ENCODE results near the gene FOXJ3. TPM values are rescaled to one million over a fixed set of nuclear protein-coding genes. Genes with fewer than 3 reads are reported as not detected.

Gene FOXJ3
- total and polyA plus RNA-seq, 2 of the 4 experiments (the other 2 are of a cell fraction), result 16.7 to 30.5 TPM

DNA sequence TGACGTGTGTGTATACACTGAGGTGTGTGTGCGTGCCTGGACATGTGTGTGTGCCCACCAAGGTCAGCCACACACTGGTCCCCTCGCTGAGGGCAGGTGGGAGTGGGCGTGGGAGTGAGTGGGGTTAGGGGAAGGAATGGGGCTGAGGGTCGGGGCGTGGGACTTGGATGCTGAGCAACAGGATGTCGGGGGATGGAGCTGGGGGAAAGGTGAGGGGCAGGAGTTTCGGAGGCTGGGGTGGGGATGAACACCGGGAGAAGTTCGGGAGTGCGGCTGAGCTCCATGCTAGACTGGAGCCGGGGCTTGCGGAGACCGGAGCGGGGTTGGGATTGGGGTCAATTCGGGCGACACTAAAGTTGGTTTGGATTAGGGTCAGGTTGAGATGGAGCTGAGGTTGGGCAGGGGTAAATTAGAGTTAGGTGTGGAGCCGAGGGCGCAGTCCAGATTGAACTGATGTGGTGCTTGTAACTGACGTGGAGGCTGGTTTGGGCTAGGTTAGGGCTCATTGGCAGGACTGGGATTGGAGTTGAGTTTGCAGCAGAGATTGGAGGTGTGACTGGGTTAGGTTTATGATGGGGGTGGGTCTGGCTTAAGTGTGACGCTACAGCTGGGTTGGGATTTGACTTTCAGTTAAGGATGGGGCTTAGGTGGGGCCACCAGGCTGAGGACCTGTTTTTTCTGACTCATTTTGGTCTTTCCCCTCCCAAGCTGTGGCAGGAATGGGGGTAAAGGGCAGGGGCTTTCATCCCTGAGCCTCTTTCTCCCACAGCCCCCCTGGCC lies 167.2 kb downstream of the FOXJ3 start (continued):
- no peak for TF ChIP-seq FOS (IDR thresholded peaks at IDR 0.05; ENCODE audit: low read depth, low read length)

DNA sequence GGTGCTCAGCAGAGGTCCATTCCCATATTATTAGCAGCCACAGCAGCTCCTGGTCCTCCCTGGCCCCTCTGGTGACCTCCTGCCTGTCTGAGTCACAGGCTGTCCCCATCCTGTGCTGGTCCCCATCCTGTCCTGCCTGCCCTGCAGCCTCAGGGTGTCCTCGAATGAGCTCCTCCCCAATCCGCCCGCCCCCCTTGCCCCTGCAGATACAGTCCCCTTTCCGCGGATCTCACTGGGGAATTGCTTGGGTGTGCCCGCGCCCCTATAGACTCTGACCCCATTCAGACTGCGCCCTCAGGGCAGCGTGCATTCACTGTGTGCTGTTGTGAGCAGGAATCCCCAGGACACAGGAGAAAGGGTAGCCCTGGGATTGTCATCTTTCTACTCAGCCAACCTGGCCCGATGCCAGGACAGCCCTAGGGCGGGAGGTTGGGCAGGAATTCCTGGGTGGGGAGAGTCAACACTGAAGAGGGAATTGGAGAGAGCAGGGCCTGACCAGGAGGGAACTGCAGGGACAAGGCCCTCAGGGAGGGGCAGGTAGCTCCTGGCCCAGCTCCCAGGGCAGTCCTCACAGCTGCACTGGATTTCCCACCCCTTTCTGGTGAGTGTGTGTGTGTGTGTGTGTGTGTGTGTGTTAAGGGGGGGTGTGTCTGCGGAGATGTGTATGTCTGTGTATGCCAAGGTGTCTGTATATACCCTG lies 169.4 kb downstream of the FOXJ3 start:
- no peak for TF ChIP-seq MAZ (IDR thresholded peaks at IDR 0.05; ENCODE audit: borderline replicate concordance, low read depth, low read length)
- TF ChIP-seq, protein P1, sequence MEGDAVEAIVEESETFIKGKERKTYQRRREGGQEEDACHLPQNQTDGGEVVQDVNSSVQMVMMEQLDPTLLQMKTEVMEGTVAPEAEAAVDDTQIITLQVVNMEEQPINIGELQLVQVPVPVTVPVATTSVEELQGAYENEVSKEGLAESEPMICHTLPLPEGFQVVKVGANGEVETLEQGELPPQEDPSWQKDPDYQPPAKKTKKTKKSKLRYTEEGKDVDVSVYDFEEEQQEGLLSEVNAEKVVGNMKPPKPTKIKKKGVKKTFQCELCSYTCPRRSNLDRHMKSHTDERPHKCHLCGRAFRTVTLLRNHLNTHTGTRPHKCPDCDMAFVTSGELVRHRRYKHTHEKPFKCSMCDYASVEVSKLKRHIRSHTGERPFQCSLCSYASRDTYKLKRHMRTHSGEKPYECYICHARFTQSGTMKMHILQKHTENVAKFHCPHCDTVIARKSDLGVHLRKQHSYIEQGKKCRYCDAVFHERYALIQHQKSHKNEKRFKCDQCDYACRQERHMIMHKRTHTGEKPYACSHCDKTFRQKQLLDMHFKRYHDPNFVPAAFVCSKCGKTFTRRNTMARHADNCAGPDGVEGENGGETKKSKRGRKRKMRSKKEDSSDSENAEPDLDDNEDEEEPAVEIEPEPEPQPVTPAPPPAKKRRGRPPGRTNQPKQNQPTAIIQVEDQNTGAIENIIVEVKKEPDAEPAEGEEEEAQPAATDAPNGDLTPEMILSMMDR (conservative IDR thresholded peaks at IDR 0.05; ENCODE audit: low read depth, low read length), result no peak
- no peak for TF ChIP-seq NFE2L2 (IDR thresholded peaks at IDR 0.05; ENCODE audit: low read depth, low read length)
- TF ChIP-seq CEBPB (IDR thresholded peaks at IDR 0.05; ENCODE audit: low read depth, low read length), result no peak
- TF ChIP-seq RAD21 (IDR thresholded peaks at IDR 0.05; ENCODE audit: low read length), result no peak
- in situ Hi-C loops (cut with MboI; ENCODE audit: low sequenced_read_pairs), result no loop called here
- H3K9ac ChIP-seq (ENCODE audit: low read depth, low read length), result no peak overlapping the region
- H2AK9ac ChIP-seq (replicated peaks; ENCODE audit: low read depth, low read length, poor library complexity), result no peak overlapping the region
- no peak overlapping the region for H3K18ac ChIP-seq (ENCODE audit: low read depth, low read length)
- H2BK120ac ChIP-seq (ENCODE audit: low read depth, low read length), result no peak overlapping the region
- no peak overlapping the region for H2AK5ac ChIP-seq (ENCODE audit: low read depth, low read length)
- H2BK15ac ChIP-seq (ENCODE audit: low read depth, low read length), result no peak overlapping the region
- no peak overlapping the region for H2AFZ ChIP-seq (replicated peaks; ENCODE audit: low read length, poor library complexity)
- no peak overlapping the region for H3K4me3 ChIP-seq (ENCODE audit: insufficient read depth, low read depth, low read length)
- no peak overlapping the region for H3K4ac ChIP-seq (ENCODE audit: low read depth, low read length)
- H3K4me1 ChIP-seq (ENCODE audit: control insufficient read depth, insufficient read depth, low read length), result peaks cover 3% of the 10 kb centered on the region; the same call in 1 of the 2 replicates
- peaks cover 3% of the 10 kb centered on the region; the same call in 1 of the 2 replicates for H3K27me3 ChIP-seq (ENCODE audit: control insufficient read depth, insufficient read depth, low read length)
- dilution Hi-C loops (cut with HindIII; ENCODE audit: low sequenced_read_pairs, unreplicated experiment), result no loop called here
- H2BK5ac ChIP-seq (ENCODE audit: low read depth, low read length, poor library complexity, severe bottlenecking), result no peak overlapping the region
- no peak overlapping the region for H3K23ac ChIP-seq (ENCODE audit: low read depth, low read length)
- peak; percentile 31 for DNase-seq
- CTCF ChIA-PET, result no interaction called here
- no peak overlapping the region for H3K14ac ChIP-seq (replicated peaks; ENCODE audit: low read depth, low read length)
- peak; percentile 55 for ATAC-seq (ENCODE audit: low read depth)
- WGBS, 2 experiments (ENCODE audit: extremely low coverage in 2 of 2, insufficient read length in 1 of 2), result 55% methylated on average over 3 of the region's 12 CpGs; no CpG with 5 or more reads in 1 of the 2 experiments
- peaks cover 3% of the 10 kb centered on the region for H3K9me3 ChIP-seq (ENCODE audit: control insufficient read depth, insufficient read depth, low read length)
- BruUV-seq (replicated peaks), result no TSS peak
- no peak overlapping the region for H3K27ac ChIP-seq (ENCODE audit: insufficient read depth, low read length)
- POLR2A ChIA-PET (ENCODE audit: unreplicated experiment), result no interaction called here
- H3K56ac ChIP-seq (ENCODE audit: extremely low read depth, insufficient read depth, low read length), result no peak overlapping the region
- no peaks in the 10 kb centered on the region for H3K79me1 ChIP-seq (ENCODE audit: low read depth in 1 of 2, low read length in 2 of 2)
- intact Hi-C loops (cut with micrococcal nuclease), result no loop called here
- H3K36me3 ChIP-seq (ENCODE audit: control insufficient read depth, insufficient read depth, low read length), result no peaks in the 10 kb centered on the region
- peaks cover 3% of the 10 kb centered on the region; the same call in 1 of the 2 replicates for H3K9me1 ChIP-seq (ENCODE audit: insufficient read depth, low read length)
- no peak overlapping the region for H4K5ac ChIP-seq (ENCODE audit: low read depth, low read length)
- no peak overlapping the region for H3K4me2 ChIP-seq (ENCODE audit: low read depth, low read length)
- no peak overlapping the region for H4K91ac ChIP-seq (ENCODE audit: insufficient read depth, low read depth, low read length)
- no peak overlapping the region for H2BK20ac ChIP-seq (ENCODE audit: low read depth, low read length)
- no peak overlapping the region for H4K8ac ChIP-seq (ENCODE audit: low read depth in 2 of 2, low read length in 2 of 2)
- H4K20me1 ChIP-seq (ENCODE audit: insufficient read depth, low read length), result no peaks in the 10 kb centered on the region

Measured in IMR-90 (cell line).